Measurements from ENCODE around the gene PLLP. TPM values are rescaled to one million over a fixed set of nuclear protein-coding genes. Genes with fewer than 3 reads are reported as not detected.
"Not testable (repeated sequence)": the region's sequence is repeated elsewhere in the genome, so short reads cannot be mapped to it uniquely, and the experiment has no call there.

Gene PLLP
- total RNA-seq, 2 donors from 2014 or later: 11.6 to 16.7 TPM

DNA sequence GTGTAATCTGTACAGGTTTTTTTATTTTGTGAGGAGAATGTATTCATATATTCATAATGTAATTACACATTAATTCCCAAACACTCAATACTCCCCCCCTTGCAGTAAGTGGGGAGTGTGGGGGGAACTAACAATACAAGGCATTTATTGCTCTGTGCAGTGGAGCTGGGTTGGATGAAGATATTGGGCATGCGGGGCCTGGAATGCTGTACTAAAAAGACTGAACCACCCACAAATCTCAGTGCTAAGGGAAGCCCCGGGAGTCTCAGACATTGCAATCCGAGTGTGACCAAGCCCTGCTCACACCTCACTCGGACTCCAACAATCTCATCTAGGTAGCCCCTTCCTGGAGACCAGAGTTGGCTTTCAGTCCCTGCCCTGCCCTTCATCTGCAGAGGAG, 6.0 kb downstream of the PLLP start:
- no peak overlapping the region for H3K27ac ChIP-seq
- peaks cover 6% of the 10 kb centered on the region for H3K4me1 ChIP-seq
- TF ChIP-seq CTCF (IDR thresholded peaks at IDR 0.05): no peak
- no peaks in the 10 kb centered on the region for H3K9me3 ChIP-seq
- no peak for DNase-seq
- H3K4me3 ChIP-seq: no peak overlapping the region
- intact Hi-C loops (cut with DNase I): no loop called here
- H3K9ac ChIP-seq (ENCODE audit: low read depth in 2 of 2, low read length in 2 of 2): no peak overlapping the region
- H3K36me3 ChIP-seq: no peaks in the 10 kb centered on the region
- H3K27me3 ChIP-seq: no peaks in the 10 kb centered on the region

DNA sequence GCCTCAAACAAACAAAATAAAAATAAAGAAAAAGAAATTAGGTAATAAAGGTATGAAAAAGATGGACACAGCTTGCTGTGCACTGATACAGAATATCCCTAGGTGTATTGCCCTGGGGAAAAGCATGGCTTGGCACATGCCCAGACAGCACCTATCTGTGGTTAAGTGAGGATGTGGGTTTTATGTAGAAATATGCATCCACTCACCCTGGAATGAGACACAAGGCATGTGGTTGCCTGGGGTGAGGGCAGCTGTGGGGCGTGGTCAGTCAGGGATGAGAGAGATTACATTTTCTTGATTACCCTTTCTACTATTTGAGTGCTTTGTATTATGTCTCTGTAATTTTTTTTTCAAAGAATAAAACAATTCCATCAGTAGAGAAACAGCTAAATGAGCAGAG, 6.9 kb downstream of the PLLP start:
- intact Hi-C loops (cut with DNase I): no loop called here
- no peaks in the 10 kb centered on the region for H3K36me3 ChIP-seq
- no peak for TF ChIP-seq CTCF (IDR thresholded peaks at IDR 0.05)
- no peak overlapping the region for H3K4me3 ChIP-seq
- H3K27me3 ChIP-seq: no peaks in the 10 kb centered on the region
- H3K4me1 ChIP-seq: peaks cover 5% of the 10 kb centered on the region
- no peak overlapping the region for H3K9ac ChIP-seq (ENCODE audit: low read depth in 2 of 2, low read length in 2 of 2)
- H3K27ac ChIP-seq: no peak overlapping the region
- DNase-seq: peak; percentile 48
- H3K9me3 ChIP-seq: no peaks in the 10 kb centered on the region

DNA sequence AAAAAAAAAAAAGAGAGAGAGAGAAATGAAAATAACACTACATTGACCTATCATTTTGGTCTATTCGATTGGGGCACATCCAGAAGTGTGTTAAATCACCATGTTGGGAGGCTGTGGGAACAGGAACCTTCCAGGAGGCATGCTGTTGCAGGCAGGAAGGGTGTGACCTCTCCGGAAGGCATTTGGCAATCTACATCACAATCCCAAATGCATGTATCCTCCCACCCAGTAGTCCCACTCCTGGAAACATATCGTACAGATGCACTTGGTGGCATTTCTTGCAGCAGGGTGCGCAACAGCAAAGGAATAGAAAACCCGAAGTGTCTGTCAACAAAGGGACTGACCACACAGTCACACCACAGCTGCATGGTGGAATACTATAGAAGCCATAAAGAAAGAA, 7.9 kb downstream of the PLLP start:
- DNase-seq: no peak
- TF ChIP-seq CTCF (IDR thresholded peaks at IDR 0.05): no peak
- Histone ChIP-seq H3K27me3 (no peaks in the 10 kb centered on the region), H3K9me3 (no peaks in the 10 kb centered on the region), H3K4me1 (peaks cover 5% of the 10 kb centered on the region), H3K36me3 (no peaks in the 10 kb centered on the region), H3K27ac (no peak overlapping the region), H3K4me3 (no peak overlapping the region), H3K9ac (ENCODE audit: low read depth in 2 of 2, low read length in 2 of 2) (no peak overlapping the region)
- intact Hi-C loops (cut with DNase I): no loop called here

GRCh38 chr16:57275946-57276345, 8.5 kb downstream of the PLLP start:
- DNase-seq; H3K4me1 ChIP-seq; H3K9me3 ChIP-seq; H3K27me3 ChIP-seq; H3K9ac ChIP-seq (ENCODE audit: low read depth in 2 of 2, low read length in 2 of 2); H3K4me3 ChIP-seq; intact Hi-C loops (cut with DNase I); H3K27ac ChIP-seq; H3K36me3 ChIP-seq: not testable (repeated sequence)

DNA sequence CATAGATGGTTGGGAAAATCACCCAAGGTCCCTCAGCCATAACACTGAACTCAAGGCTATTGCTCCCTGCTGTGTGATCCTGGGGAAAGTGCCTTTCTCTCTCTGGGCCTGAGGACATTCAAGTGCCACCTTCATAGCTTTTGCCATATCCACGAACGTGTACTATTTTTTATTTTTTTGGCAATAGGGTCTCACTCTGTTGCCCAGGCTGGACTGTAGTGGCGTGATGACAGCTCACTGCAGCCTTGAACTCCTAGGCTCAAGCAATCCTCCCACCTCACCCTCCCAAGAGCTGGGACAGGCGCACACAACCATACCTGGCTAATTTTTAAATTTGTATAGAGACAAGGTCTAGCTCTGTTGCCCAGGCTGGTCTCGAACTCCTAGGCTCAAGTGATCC, 10.6 kb downstream of the PLLP start:
- Histone ChIP-seq H3K27ac (no peak overlapping the region), H3K9ac (ENCODE audit: low read depth in 2 of 2, low read length in 2 of 2) (no peak overlapping the region), H3K36me3 (no peaks in the 10 kb centered on the region), H3K9me3 (no peaks in the 10 kb centered on the region), H3K27me3 (no peaks in the 10 kb centered on the region), H3K4me1 (peaks cover 9% of the 10 kb centered on the region), H3K4me3 (no peak overlapping the region)
- DNase-seq: no peak
- no peak for TF ChIP-seq CTCF (IDR thresholded peaks at IDR 0.05)
- intact Hi-C loops (cut with DNase I): no loop called here

DNA sequence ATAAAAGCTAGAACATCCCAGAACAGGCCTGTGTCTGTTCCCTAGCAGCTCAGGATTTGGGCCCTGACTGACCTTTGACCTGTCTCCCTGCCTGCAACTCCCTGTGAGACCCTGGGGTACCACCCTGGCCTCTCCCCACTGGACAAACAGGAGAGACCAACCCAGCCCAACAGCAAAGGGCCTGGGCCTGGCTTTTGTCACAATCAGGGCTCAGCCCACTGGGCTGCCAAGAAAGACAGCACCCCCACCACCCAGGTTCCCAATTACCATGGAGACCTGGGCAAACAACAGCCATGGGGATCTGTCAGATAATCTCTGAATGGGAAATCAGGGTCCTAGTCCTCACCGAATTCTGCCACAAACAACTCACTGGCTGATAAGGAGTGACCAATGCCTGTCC, 11.1 kb downstream of the PLLP start:
- no peaks in the 10 kb centered on the region for H3K9me3 ChIP-seq
- intact Hi-C loops (cut with DNase I): no loop called here
- no peak for DNase-seq

More for the DNA sequence above, 11.1 kb downstream of the PLLP start:
- no peaks in the 10 kb centered on the region for H3K27me3 ChIP-seq
- H3K27ac ChIP-seq: no peak overlapping the region
- no peak for TF ChIP-seq CTCF (IDR thresholded peaks at IDR 0.05)
- H3K9ac ChIP-seq (ENCODE audit: low read depth in 2 of 2, low read length in 2 of 2): peak overlapping the region in 1 of 2 donors; percentile 2
- H3K36me3 ChIP-seq: no peaks in the 10 kb centered on the region
- no peak overlapping the region for H3K4me3 ChIP-seq
- H3K4me1 ChIP-seq: peaks cover 9% of the 10 kb centered on the region
